ENCODE results near the gene SEBOX. TPM values are rescaled to one million over a fixed set of nuclear protein-coding genes. Genes with fewer than 3 reads are reported as not detected.

The SEBOX gene
- total and polyA plus RNA-seq, 2 of the 8 experiments (the other 6 are each of a cell fraction or from before 2014, with no cell fraction given): not detected

DNA sequence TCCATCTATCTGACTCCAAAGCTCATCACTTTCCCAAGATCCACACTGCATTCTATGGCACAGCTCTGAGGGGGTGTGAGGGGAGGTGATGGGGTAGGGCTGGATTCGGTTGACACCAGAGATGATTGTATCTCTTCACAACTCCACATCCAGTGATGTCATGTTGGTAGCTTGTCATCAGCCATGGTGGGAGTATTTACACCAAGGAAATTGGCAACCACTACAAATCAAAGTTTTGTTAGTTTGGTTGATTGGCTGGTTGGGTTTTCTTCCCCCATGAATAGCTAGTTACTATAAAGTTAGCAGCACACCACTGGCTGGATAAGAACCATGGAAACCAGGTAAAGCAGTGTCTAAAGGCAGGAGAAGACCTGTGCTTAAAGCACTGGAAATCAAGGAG is 26.0 kb upstream of the SEBOX start:
- no peak overlapping the region for H2AK5ac ChIP-seq (ENCODE audit: low read depth, low read length)
- H3K79me1 ChIP-seq (ENCODE audit: low read depth, low read length): no peaks in the 10 kb centered on the region
- H3K4me2 ChIP-seq (ENCODE audit: insufficient read depth in 1 of 2, low read depth in 2 of 2, low read length in 2 of 2): no peak overlapping the region
- no peak overlapping the region for H3K4me3 ChIP-seq (ENCODE audit: extremely low read depth in 1 of 4, insufficient read depth in 2 of 4, low read depth in 3 of 4, low read length in 4 of 4)
- no peaks in the 10 kb centered on the region; a peak in 1 of 7 replicates for H3K4me1 ChIP-seq (replicated peaks in 1 of 4; ENCODE audit: control insufficient read depth in 3 of 4, insufficient read depth in 4 of 4, low read length in 3 of 4)
- H3K23me2 ChIP-seq (ENCODE audit: low read depth, low read length): no peaks in the 10 kb centered on the region
- H2AFZ ChIP-seq (ENCODE audit: low read length): no peak overlapping the region
- no peak overlapping the region for H3K23ac ChIP-seq (ENCODE audit: insufficient read length)
- no peak overlapping the region for H2BK5ac ChIP-seq (ENCODE audit: low read depth, low read length)
- WGBS, 2 experiments (ENCODE audit: extremely low coverage in 1 of 2, insufficient coverage in 1 of 2, insufficient read length in 1 of 2, insufficient replicate concordance in 2 of 2, low coverage in 1 of 2, low lambda C conversion rate in 2 of 2, missing lambda C conversion rate in 1 of 2): 80% methylated on average over 1 of the region's 1 CpG; no CpG with 5 or more reads in 1 of the 2 experiments
- 0 out of 8 replicates have a peak, but pooled peaks cover 0 to 3% (median 0%) of the 10 kb centered on the region in 4 experiments for H3K36me3 ChIP-seq (ENCODE audit: control insufficient read depth in 2 of 4, insufficient read depth in 4 of 4, low read length in 3 of 4)
- H3K27me3 ChIP-seq (replicated peaks in 1 of 4; ENCODE audit: control insufficient read depth in 3 of 4, extremely low read depth in 1 of 4, insufficient read depth in 3 of 4, low read length in 3 of 4): peaks cover 0 to 3% (median 1%) of the 10 kb centered on the region in 4 experiments; a peak in 1 of 7 replicates
- CTCF ChIA-PET (ENCODE audit: partially characterized antibody): interaction anchor here (0.6 to 2.0 kb wide), 3 partner anchors 9 to 1435 kb away, joined by 3 to 9 read pairs (median 3); no protein-coding TSS in a partner anchor
- H3K27ac ChIP-seq (ENCODE audit: low read depth, low read length): no peak overlapping the region
- DNase-seq (ENCODE audit: low read depth in 1 of 2, low spot score in 2 of 2) (no peak), FAIRE-seq (no peak)
- H2BK15ac ChIP-seq (ENCODE audit: low read length): no peak overlapping the region
- no peaks in the 10 kb centered on the region for H3K79me2 ChIP-seq (ENCODE audit: control insufficient read depth in 1 of 2, insufficient read depth in 2 of 2, low read length in 2 of 2)
- H4K20me1 ChIP-seq (replicated peaks in 1 of 2; ENCODE audit: control insufficient read depth in 1 of 2, insufficient read depth in 2 of 2, low read length in 2 of 2): no peaks in the 10 kb centered on the region
- no peak overlapping the region for H4K91ac ChIP-seq (replicated peaks; ENCODE audit: insufficient read length, low read length)
- H2BK120ac ChIP-seq (replicated peaks; ENCODE audit: low read depth, low read length): no peak overlapping the region
- no peak overlapping the region for H2BK20ac ChIP-seq (ENCODE audit: low read length)
- H2BK12ac ChIP-seq (ENCODE audit: low read depth, low read length): no peak overlapping the region
- H4K8ac ChIP-seq (ENCODE audit: extremely low read depth, insufficient read depth, low read length): no peak overlapping the region
- no peak overlapping the region for H3K4ac ChIP-seq (replicated peaks; ENCODE audit: insufficient read length, low read depth, low read length)
- no peak overlapping the region for H3K9ac ChIP-seq (replicated peaks in 1 of 4; ENCODE audit: extremely low read depth in 1 of 4, low read depth in 3 of 4, low read length in 3 of 4)
- H3K56ac ChIP-seq (replicated peaks; ENCODE audit: insufficient read length, low read depth, low read length): no peak overlapping the region
- no peak overlapping the region for H3K18ac ChIP-seq (ENCODE audit: extremely low read depth, low read length)
- H3K14ac ChIP-seq (ENCODE audit: insufficient read length): no peak overlapping the region
- no peaks in the 10 kb centered on the region for H3K9me3 ChIP-seq (ENCODE audit: insufficient read depth in 2 of 2, low read depth in 1 of 2, low read length in 1 of 2)
- H4K5ac ChIP-seq (ENCODE audit: insufficient read length, low read depth, low read length): no peak overlapping the region
- TF ChIP-seq SP1 (IDR thresholded peaks at IDR 0.05; ENCODE audit: low read depth, low read length) (no peak), HDAC6 (IDR thresholded peaks at IDR 0.05; ENCODE audit: low read depth, low read length) (no peak), GABPA (IDR thresholded peaks at IDR 0.05; ENCODE audit: borderline replicate concordance, insufficient read depth, low read length) (no peak), CTBP2 (IDR thresholded peaks at IDR 0.05; ENCODE audit: borderline replicate concordance, insufficient read depth, insufficient read length, low read length) (no peak), GTF2F1 (IDR thresholded peaks at IDR 0.05; ENCODE audit: borderline replicate concordance, low read depth, low read length) (no peak), MAFK (IDR thresholded peaks at IDR 0.05; ENCODE audit: low read depth, low read length) (no peak)
- POLR2A ChIA-PET (ENCODE audit: partially characterized antibody): interaction anchor here (0.6 to 12.7 kb wide), 2 partner anchors 11 to 86 kb away, joined by 3 to 135 read pairs; partner anchors contain the start of gene SLC46A1
